Caki2 (cell line): ENCODE data around the gene MSI1. TPM values are rescaled to one million over a fixed set of nuclear protein-coding genes. Genes with fewer than 3 reads are reported as not detected.
A peak's percentile ranks its signal among the peaks of the same experiment; 100 is the strongest.

Experiments
- DNase-seq: peaks from one replicate; pipeline ENCODE4 v3.0.0-alpha.2; 2015; ENCODE audit warnings: low read depth
- in situ Hi-C: cut with HindIII; loops from 2 replicates; pipeline ENCODE4 v1.10.0; 2016; ENCODE audit warnings: low sequenced_read_pairs, low pct_unique_long_range_greater_than_20kb, mixed read lengths
- total RNA-seq: library from RNA; depleted of rRNA; stranded (reverse); fragments of >200 nt; shearing (Covaris generic); gene quantifications from 2 replicates; pipeline ENCODE4 v1.2.3, GENCODE V29; 2014; ENCODE audit warnings: low replicate concordance

MSI1 gene
- total RNA-seq, 1 experiment from 2014 or later: not detected

DNA sequence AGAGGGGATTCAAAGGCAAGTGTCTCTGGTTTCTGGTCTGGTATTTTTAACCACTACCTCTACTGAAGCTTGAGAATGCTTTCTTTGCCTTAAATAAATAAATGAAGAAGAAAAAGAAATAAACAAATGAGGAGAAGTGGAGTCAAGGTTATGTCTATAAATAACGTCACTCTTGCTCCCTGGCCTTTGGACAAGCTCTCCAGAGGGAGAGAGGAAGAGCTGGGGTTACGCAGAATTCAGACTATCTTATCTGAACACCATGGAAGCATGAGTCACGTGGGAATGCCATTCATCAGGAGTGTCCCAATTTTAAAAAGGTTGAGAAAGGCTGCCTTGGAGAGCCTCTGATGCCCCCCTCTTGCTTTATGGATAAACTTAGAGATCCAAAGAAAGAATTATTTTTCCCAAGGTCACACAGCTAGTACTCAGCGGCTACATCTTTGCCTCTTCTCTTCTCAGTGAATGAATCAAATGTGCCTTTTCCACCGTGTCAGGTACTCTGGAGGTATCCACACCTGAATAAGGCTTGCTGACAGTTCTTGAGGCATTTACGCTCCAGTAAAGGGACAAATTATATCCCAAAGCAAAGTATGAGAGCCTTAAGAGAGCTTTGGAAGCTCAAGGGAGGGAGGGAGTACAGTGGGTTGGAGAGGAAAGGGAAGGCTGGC is 12.9 kb upstream of the MSI1 start:
- DNase-seq: peak; percentile 46
- in situ Hi-C loops: no loop called here

DNA sequence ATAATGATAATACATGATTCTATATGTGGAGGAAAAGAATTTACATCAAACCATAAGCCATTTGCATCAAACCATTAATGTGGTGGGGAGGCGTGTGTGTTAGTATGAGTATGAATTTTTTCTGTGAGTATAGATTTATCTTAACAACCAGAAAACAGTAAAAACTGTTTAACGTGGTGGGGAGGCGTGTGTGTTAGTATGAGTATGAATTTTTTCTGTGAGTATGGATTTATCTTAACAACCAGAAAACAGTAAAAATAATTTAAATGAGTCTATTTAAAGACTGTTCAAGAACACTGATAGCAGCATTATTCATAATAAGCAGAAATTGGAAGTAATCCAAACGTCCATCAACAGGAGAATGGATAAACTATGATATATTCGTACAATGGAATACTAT is 9.1 kb upstream of the MSI1 start:
- in situ Hi-C loops: no loop called here
- no peak for DNase-seq

DNA sequence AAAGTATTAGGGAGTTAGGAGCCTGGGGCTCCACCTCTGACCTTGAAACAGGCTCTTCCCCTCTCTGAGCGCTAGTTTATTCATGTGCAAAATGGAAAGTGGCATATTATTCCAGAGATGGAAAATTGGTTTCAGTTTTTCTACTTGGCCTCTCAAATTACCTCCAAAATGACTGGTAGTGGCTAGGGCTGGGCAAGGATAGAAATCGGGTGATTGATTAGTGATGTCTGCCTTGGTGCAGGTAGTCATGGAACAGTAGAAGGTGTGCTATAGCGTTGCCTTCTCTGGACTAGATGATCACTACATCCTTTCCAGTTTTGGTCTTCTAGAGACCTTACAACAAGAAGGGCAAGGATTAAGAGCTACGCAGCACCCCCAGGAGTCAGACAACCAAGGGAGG is 8.6 kb upstream of the MSI1 start:
- no peak for DNase-seq
- in situ Hi-C loops: no loop called here

DNA sequence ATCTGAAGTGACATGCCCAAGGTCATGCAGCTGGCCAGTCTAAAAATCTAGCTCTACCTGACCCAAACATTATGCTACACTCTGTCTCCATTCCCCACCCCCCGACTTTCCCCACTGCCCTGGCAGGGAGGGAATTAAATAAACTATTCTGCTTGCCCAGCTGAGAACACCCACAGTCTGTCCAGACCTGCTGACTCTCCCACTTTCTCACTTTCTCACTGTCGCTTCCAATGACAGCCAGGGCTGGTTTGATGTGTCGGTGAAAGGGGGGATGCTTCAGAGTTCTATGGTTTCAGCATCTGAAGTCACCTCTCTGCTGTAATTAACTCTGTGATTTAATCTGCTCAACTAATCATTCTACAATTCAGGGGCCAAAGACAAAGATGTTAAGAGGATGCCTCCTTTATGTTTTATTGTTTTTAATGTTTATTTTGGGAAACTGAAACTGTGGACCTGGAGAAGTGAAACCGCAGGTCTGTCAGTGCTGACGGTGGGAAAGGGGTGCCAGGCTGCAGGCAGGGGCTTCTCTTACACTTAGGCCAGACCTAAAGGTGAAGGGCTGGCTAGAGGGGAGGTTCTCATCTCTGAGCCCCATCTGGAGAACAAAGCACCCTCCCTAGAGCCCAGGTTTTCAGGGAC is 8.1 kb upstream of the MSI1 start:
- DNase-seq: no peak
- in situ Hi-C loops: no loop called here

DNA sequence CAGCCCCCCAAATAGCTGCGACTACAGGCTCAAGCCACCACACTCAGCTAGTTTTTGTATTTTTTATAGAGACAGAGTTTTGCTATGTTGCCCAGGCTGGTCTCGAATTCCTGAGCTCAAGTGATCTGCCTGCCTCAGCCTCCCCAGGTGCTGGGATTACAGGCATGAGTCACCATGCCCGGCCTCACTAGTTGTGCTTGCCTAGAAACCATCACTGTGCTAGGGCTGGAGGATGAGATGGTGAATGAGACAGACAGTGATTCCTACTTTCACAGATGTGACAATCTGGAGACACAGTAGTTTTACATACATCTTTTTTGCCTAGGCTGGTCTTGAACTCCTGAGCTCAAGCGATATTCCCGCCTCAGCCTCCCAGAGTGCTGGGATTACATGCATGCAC is 7.5 kb upstream of the MSI1 start:
- no peak for DNase-seq
- in situ Hi-C loops: no loop called here

DNA sequence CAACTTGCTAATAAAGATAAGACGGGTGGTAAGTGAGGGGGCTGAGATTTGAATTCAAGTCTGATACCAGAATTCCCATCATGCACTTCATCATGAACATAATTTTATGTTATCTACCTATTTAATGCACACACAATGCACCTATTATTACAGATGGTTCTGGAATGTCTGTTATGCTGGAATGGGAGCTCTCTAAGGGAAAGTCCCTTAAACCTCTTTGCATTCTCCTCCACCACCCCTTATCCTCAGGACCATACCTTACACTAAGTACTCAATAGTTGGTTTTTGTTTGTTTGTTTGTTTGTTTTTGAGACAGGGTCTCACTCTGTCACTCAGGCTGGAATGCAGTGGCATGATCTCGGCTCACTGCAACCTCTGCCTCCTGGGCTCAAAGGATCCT is 7.0 kb upstream of the MSI1 start:
- no peak for DNase-seq
- in situ Hi-C loops: no loop called here

DNA sequence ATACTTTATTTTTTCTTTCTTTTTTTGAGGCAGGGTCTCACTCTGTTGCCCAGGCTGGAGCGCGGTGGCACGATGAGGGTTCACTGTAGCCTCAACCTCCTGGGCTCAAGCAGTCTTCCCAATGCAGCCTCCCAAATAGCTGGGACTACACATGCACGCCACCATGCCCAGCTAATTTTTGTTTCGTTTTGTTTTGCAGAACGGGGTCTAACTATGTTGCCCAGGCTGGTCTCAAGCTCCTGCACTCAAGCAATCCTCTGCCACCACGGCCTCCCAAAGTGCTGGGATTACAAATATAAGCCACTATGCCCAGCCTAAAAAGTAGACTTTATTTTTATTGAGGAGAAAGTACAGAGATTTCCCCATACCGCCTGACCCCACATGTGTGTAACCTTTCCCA is 4.7 kb upstream of the MSI1 start:
- in situ Hi-C loops: no loop called here
- DNase-seq: no peak

DNA sequence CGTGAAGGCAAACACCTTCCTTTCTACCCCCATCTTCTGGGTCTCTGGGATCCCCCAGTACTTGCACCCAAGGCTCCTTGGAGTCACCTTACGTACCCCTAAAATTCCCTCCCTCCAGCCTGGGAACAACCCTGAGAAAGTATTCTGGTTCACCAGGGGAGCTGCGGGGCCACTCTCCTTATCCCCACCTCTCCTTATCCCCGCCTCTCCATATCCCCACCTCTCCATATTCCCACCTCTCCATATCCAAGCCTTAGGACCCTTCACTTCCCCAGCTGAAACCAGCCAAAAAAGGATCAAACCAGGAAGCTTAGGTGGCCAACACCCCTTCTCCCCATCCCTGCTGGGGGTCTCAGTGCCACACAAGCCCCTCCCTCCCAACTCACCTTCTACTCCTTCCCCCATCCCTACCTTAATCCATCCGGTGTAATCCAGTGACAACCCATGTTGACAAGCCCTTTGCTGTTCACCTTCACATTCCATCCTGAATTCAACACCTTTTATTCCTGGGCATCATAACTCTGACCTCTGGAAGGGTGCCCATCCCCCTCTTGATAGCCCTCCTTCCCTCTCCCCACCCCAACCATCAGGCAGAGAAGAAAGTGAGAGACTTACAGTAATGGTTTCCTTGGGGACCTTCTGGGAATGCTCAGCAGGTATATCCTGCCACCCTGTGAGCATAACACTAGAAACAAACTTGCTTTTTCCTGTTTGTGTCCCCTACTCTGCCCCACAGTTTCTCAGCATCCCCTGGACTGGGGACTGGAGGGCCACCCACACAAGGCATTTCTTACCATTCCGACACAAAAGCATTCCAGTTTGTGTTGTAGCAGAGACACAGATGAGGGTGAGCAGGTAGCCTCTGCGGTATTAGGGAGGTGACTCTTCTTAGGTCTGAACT is 1.6 kb upstream of the MSI1 start:
- in situ Hi-C loops: no loop called here
- no peak for DNase-seq

DNA sequence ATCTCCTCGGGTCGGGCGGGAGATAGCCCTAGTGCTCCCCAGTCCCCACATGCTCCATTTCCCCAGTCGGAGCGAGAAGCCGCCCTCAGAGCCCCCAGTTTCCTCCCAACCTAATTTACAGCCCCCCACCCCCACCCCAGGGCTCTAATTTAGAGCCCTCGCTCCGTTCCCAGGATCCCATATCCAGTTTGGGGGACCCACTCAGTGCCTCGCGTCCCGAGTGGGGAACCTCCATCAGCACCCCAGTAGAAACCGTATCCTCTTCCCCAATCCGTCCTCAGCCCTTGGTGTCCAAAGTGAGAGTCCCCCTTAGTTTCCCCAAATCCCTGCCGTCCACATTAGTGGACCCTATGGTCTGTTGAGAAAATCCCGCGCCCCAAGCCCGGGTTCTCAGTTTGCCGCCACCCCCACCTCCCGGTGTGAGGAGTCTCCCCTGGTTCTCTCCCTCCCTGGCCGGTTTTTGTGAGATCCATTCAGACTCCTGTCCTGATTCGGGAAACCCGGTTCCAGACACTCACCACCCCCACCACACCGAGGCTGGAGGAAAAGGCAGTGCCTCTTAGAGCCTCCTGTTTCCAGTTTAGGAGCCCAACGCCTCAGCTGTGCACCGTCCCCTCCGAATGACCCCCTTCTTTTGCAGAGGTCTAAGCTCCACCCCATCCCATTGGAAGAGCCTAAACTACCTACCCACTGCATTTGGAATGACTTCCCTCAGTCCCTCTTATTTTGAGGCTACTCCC is 809 bp upstream of the MSI1 start:
- in situ Hi-C loops: no loop called here
- no peak for DNase-seq

DNA sequence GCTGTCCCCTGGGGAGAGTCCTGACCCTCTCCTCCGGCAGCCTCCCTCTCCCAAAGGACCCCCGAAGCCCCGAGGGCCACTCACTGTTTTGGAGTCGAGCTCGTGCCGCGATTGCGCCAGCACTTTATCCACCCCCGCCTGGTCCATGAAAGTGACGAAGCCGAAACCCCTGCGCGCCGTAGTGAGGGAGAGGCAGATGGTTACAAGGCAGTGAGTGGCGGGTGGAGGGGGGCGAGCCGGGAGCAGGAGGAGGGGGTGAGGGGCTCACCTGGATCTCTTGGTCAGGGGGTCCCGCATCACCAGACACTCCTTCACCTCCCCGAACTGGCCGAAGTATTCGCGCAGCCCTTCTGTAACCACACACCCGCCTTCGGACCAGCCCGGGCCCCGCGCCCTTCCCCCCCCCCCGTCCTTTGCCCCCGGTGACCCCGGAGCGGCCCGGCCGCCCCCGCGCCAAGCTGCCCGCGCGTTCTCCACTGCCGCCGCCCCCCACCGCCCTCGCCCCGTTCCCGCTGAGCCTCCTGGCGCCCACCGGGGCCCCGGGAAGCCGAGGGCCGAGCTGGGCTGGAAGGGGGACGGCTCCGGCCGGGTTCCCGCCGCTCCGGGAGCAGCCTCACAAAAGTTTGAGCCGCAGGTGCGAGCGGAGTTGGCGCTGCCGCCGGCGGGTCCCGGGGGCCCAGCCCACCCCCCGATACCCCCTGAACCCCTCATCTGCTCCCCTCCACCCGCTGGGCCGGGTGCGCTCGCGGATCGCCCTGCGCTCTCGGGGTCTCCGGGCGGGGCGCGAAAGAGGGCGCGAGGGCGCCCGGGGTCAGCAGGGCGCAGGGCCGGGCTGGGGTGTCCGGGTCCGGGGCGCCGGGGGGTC is 808 bp downstream of the MSI1 start:
- DNase-seq: no peak

DNA sequence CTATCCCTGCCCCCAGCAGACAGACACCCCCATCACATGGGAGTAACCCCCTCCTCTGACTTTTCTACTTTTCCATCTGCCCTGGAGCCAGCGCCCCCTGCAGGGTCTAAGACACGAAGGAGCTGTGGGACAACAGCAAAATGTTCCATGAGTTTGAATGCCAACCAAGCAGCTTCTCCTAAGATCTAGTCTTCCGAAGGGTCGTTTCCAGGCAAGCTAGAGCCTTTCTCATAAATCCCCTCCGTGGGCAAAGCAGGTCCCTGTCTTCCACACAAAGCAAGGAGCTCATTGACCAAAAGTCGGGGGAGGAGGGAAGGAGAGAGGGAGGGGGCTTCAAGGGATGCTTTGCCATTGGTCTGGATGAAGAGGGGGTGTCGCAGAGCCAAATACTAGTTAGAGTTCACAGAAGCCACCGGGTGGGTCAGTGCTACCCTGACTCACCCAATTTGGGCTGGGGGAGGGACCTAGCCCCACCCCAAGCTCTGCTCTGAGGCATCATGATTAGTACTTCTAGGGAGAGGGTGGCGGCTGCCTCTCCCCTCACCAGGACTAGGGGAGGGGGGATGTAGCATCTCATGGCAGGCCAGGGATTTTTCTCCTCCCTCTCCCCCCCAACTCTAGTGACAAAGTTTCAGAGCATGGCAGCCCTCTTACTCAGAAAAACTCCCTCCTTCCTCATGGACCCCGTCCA is 1.6 kb downstream of the MSI1 start:
- no peak for DNase-seq
- in situ Hi-C loops: no loop called here

More for the DNA sequence above, 808 bp downstream of the MSI1 start:
- in situ Hi-C loops: no loop called here

DNA sequence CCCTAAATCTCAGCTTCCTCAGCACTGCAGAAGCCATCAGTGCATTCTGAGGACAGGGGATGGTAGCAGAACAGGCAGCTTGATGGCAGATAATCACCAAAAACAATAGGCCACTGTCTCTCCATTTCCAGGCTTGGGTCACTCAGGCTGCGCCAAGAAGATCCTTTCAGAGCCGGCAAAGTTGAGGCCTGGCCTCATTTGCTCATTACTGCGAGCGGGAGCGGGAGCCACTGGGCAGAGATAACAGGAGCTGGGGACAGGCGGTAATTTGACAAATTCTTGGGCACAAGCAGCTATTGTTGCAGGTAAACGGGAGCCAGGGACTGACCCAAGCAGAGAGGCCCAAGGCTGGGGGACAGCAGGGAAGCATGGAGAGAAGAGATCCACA is 2.1 kb downstream of the MSI1 start:
- no peak for DNase-seq
- in situ Hi-C loops: no loop called here

DNA sequence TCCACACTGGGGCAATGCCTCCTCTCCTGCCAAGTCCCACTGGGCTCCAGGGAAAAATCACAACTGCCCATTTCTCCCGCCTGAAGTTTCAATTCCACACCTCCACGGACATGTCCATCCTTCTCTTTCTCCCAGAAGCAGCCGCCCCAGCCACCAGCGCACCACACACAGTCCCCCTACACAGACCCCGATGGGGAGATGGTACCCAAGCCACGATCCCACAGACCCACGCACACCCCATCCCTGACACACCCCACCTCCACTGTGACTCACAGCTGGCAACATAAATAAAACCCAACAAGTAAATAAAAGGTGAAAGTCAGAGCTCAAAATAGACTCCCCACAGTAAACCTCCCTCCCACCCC is 2.6 kb downstream of the MSI1 start:
- in situ Hi-C loops: no loop called here
- DNase-seq: no peak

DNA sequence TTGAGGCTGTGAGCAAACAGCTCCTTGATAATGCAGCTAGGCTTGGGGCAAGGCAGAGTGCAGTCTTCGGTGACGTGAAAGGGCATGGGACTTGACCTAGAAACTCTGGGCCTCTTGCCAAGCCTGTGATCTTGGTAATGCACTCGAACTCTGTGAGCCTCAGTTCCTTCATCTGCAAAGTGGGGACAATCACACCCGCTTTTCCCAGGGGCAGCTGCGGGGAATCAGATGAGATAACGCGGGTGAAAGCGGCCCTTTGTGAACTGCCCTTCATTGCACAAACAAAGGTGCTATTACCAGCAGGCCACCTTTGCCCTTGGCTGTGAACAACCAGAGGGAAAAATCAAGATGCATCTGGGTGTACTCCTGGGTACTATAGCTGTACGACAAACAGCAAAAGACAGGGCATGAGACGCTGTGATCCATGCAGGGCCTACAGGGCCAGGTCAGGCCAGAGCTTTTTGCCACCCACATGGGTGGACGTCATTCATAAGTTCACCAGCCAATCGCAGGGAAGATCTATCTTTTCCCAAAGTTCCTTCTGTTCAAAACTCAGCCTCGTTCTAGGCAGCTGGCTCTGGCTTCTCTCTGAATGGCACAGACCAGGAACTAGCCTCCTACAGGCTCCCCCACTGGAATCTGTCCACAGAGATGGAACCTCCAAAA is 3.2 kb downstream of the MSI1 start:
- no peak for DNase-seq
- in situ Hi-C loops: no loop called here

DNA sequence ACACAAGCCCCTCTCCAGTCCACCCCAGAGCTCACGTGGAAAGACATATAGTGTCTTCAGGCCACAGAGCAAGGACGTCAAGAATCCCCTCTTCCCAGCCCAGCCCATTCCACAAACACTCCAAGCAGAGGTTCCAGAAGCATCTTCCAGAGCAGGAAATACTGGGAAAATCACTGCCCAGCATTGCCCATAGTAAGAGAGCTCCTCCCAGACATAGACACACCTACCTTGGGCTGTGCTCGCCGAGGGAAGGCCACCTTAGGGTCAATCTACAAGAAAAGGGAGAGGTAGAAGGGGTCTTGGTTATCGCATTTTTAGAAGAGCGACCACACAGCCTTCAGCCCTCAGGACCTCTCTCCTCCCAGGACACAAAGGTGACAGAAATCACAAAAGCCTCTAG is 4.5 kb downstream of the MSI1 start:
- in situ Hi-C loops: no loop called here
- no peak for DNase-seq

DNA sequence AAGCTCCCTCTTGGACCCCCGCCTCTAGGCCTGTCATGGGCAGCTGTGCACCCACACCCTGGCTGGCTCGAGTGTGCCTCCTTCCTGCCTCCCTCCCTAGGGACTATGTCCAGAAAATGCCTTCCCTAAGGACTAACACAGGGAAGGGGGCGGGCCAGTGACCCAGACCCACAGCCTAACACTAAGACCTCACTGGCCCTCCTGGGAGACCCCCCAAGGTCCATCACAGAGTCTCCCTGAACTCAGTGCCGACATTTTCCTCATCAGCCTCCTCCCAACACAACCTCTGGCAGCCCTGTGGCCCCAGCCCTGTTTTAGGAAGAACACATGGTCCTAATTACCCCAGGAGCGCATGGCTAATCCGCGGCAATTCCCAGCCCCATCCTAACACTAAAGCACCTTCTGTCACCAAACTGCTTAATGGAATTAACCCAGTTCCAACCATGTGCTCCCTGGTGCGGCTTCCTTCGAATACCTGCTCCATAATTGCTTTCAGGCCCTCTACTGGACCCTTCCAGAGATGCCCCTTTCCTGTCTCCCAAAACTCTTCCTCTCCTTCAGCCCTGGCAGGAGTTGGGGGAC is 5.6 kb downstream of the MSI1 start:
- DNase-seq: no peak
- in situ Hi-C loops: no loop called here
